Coronary artery (tissue), 2 donors: Measurements from ENCODE around the gene FAT1.

Experiments used
- DNase-seq: peaks from one replicate; pipeline ENCODE4 v3.0.0-alpha.2; 2017; ENCODE audit warnings: low spot score
- H3K27ac ChIP-seq, 2 donors: fragments of 200-600 bp; sonication (generic); one replicate each; pipeline ENCODE4 v1.5.1; 2016 to 2019
- H3K4me3 ChIP-seq: fragments of 200-600 bp; sonication (generic); 2 replicates; pipeline ENCODE4 v1.5.1; 2016; ENCODE audit warnings: mild to moderate bottlenecking, moderate library complexity
- TF ChIP-seq, protein P1 (sequence below): fragments of 200-600 bp; sonication (generic); IDR thresholded peaks from one replicate; pipeline ENCODE4 v1.5.1; 2019; ENCODE audit warnings: antibody characterized with exemption

FAT1 gene

DNA sequence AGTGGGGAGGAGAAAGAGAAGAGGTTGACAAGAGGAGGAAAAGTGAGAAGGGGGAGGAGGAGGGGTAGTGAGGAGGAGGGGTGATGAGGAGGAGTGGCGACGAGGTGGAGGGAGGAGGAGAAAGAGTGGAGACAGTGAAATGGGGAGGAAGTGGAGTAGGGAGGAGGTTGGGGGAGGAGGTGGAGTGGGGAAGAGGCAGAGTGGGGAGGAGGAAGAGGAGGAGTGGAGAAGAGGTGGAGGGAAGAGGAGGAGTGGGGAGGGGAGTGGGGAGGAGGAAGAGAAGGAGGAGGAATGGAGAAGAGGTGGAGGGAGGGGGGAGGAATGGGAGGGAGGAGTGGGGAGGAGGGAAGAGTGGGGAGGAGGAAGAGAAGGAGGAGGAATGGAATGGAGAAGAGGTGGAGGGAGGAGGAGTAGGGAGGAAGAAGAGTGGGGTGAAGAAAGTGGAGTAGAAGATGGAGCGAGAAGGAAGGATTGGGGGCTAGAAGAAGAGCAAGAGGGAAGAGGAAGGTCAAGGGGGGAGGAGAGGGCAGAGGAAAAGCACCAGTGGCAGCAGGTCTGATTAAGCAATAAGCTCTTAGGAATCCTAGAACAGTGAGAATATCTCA is 118.3 kb downstream of the FAT1 start:
- H3K4me3 ChIP-seq, result no peak overlapping the region
- H3K27ac ChIP-seq, result no peak overlapping the region
- no peak for DNase-seq
- TF ChIP-seq, protein P1, sequence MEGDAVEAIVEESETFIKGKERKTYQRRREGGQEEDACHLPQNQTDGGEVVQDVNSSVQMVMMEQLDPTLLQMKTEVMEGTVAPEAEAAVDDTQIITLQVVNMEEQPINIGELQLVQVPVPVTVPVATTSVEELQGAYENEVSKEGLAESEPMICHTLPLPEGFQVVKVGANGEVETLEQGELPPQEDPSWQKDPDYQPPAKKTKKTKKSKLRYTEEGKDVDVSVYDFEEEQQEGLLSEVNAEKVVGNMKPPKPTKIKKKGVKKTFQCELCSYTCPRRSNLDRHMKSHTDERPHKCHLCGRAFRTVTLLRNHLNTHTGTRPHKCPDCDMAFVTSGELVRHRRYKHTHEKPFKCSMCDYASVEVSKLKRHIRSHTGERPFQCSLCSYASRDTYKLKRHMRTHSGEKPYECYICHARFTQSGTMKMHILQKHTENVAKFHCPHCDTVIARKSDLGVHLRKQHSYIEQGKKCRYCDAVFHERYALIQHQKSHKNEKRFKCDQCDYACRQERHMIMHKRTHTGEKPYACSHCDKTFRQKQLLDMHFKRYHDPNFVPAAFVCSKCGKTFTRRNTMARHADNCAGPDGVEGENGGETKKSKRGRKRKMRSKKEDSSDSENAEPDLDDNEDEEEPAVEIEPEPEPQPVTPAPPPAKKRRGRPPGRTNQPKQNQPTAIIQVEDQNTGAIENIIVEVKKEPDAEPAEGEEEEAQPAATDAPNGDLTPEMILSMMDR, result no peak

DNA sequence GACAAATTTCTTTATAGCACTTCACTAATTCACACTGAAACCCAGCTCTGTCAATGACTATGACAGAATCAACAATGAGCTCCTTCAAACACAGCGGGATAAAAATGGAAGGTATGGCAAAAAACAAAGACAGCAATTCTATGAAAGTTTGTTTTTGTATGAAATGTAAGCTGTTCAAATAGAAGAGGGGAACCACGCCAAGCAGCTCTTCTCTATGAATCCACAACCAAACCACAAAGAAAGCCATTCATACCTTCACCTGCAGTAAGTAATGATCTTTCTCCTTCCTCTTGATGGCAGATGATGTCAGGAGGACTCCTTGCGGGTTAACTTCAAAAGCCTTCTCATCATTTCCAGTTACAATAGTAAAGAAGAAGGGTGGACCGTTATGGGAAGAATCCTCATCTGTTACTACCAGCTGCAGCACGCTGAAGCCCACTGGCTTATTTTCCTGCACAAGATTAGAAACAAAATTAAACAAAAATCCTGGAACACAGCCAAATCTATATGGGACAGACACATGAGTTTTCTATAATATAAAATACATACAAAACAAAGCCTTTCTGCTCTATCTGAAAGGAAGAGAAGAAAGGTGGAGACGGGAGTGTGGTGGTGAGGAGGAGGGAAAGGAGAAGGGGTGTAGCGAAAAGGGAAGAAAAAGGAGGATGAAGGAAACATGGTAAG is 119.4 kb downstream of the FAT1 start:
- H3K4me3 ChIP-seq, result no peak overlapping the region
- no peak for DNase-seq
- TF ChIP-seq, protein P1, result no peak

DNA sequence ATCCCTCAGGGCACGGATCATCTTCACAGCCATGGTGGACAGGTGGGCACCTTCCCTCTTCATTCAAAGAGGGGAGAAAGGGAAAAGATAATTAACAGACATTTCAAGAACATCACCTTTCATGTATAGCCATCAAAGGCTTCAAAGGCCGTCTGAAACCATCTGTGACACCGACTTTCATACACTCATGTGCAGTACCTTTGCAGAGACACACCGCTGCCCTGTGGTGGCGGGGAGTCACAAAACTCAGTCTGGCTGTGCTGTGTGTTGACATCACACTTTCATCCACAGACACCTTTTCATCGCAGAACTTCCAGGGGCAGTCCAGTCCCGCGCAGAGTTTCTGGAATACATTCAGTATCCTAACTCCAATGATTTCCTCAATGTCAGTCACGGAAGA is 120.7 kb downstream of the FAT1 start:
- TF ChIP-seq, protein P1, result no peak
- no peak for DNase-seq
- Histone ChIP-seq H3K27ac (no peak overlapping the region), H3K4me3 (no peak overlapping the region)

More for the DNA sequence above, 119.4 kb downstream of the FAT1 start:
- no peak overlapping the region for H3K27ac ChIP-seq

DNA sequence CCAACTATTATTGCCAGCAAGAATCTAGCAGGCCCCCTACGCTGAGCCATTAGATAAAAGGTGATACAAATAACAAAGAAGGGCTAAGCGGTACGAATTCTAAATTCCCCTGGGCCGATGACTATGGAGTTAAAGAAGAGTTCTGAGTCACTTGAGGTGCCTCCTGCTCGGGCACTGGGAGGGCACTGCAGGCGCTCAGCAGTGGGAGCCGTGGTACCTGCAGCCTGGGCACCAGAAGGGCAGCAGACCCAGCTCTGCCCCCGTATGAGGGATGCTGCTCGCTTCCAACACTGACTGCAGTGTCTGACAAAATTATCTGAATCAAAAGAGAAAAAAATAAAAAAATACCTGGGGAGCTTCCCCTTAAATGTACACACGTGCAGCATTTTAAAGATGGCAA is 124.2 kb downstream of the FAT1 start:
- TF ChIP-seq, protein P1, result no peak
- Histone ChIP-seq H3K4me3 (no peak overlapping the region), H3K27ac (no peak overlapping the region)
- no peak for DNase-seq

DNA sequence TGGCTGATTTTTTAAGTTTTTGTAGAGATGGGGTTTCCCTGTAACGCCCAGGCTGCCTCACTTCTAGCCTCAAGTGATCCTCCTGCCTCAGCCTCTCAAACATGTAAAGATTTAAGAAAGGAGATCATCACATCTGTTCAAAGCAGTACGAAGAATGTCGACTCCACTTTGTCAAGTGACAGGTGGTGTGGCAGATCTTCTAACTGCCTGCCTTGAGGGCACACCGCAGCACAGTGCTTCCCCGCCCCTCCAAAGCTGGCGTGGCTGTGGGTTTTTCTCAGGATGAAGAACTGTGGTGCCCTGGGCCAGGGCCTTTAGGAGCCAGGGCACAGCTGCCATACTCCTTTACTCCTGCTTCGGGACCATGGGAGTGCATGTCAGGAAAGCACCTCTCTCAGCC is 125.0 kb downstream of the FAT1 start:
- Histone ChIP-seq H3K4me3 (no peak overlapping the region), H3K27ac (no peak overlapping the region)
- TF ChIP-seq, protein P1, result no peak
- DNase-seq, result no peak

DNA sequence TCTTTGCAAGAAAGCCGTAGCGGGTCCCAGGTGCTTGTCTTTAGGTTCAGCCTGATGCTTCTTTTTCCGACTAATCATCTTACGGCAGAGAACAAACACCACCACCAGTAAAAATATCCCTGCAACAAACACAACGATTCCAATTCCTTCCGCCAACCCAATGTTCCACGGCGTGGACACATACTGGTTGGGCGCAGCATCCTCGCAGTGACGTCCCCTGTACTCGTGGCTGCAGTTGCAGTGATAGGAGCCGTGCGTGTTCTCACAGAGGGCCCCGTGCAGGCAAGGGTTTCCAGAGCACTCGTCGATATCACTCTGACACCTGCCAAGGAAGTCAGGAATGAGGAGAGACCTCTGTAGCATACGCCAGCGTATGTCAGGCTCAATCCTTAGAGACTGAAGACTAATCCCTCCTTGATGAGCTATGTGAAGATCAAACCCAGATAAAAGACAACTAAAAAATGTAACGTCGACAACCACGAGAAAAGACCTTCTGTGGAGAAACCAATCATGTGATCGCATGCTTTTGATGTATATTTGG is 126.7 kb downstream of the FAT1 start:
- TF ChIP-seq, protein P1, result no peak
- DNase-seq, result no peak

DNA sequence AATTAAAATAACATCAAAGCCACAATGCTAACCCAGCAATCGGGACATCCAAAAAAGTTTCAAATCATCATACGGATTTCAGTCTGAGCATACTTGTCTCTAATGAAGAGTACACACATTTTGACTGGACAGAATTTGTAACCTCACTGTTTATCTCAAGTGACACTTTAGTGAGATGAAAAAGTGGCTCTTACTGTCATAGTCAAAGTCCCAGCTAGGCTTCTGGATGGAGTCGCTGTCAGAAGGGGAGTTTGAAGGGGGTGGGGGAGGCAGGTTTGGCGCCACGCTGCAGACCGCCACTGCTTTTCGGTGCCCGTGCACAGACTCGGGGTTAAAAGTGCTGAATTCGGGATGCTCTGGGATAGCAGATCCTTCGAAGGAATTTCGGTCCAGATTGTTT is 127.3 kb downstream of the FAT1 start:
- DNase-seq, result no peak
- H3K27ac ChIP-seq, result no peak overlapping the region
- no peak overlapping the region for H3K4me3 ChIP-seq
- TF ChIP-seq, protein P1, result no peak

More for the DNA sequence above, 126.7 kb downstream of the FAT1 start:
- Histone ChIP-seq H3K27ac (no peak overlapping the region), H3K4me3 (no peak overlapping the region)
